Measurements from ENCODE around the gene SELENOO.
A peak's percentile ranks its signal among the peaks of the same experiment; 100 is the strongest.

The SELENOO gene

DNA sequence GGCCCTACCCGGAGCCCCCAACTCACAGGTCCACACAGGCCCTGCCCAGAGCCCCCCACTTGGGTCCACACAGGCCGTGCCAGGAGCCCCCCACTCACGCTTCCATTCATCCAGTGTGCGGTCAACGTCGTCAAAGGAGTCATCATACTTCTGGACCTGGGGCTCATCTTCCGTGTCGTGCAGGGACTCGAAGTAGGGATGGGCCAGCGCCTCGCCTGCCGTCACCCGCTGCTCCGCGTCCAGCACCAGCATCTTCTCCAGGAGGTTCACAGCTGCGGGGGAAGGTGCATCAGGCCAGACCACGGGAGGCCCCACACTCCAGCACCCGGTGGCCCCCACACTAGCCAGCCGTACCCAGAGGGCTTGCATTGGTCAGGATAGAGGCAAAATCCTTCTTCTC, 54.3 kb downstream of the SELENOO start:
- no peak for DNase-seq (ENCODE audit: low read depth)

DNA sequence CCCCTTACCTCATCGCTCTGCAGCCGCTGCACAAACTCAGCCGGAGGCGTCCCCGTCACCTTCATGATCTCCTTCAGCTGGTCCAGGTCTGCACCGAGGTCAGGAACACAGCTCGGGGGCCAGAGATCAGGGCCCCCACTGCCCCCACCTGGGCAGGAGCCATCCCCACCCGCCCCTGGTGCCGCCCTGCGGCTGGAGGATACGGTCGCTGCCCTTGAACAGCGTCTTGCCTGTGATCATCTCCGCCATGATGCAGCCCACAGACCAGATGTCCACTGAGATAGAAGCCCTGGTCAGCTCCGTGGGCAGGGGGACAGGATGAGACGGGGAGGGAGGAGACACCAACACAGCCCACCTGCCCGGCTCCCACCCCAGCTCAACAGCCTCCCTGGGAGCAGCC, 54.8 kb downstream of the SELENOO start:
- DNase-seq (ENCODE audit: low read depth) = no peak

GRCh38 chr22:50256258-50256862, 55.5 kb downstream of the SELENOO start:
- no peak for DNase-seq (ENCODE audit: low read depth)

DNA sequence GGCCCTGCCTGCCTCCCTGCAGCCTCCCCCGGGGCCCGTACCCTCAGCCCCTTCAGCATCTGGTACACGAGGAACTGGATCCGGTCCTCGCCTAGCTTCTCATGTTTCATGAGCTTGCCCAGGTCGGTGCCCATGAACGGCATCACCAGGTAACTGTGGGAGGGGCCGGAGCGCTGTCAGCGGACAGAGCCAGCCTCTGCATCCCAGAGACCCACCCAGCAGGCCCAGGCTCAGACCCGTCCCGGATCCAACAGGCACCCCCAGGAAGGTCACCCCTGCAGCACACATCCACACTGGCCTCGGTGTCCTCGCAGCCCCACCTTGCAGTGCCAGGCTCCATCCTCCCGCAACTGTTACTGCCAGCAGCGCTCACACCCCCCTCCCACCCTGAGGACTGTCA, 56.2 kb downstream of the SELENOO start:
- no peak for DNase-seq (ENCODE audit: low read depth)

GRCh38 chr22:50257451-50258360, 56.9 kb downstream of the SELENOO start:
- no peak for DNase-seq (ENCODE audit: low read depth)

DNA sequence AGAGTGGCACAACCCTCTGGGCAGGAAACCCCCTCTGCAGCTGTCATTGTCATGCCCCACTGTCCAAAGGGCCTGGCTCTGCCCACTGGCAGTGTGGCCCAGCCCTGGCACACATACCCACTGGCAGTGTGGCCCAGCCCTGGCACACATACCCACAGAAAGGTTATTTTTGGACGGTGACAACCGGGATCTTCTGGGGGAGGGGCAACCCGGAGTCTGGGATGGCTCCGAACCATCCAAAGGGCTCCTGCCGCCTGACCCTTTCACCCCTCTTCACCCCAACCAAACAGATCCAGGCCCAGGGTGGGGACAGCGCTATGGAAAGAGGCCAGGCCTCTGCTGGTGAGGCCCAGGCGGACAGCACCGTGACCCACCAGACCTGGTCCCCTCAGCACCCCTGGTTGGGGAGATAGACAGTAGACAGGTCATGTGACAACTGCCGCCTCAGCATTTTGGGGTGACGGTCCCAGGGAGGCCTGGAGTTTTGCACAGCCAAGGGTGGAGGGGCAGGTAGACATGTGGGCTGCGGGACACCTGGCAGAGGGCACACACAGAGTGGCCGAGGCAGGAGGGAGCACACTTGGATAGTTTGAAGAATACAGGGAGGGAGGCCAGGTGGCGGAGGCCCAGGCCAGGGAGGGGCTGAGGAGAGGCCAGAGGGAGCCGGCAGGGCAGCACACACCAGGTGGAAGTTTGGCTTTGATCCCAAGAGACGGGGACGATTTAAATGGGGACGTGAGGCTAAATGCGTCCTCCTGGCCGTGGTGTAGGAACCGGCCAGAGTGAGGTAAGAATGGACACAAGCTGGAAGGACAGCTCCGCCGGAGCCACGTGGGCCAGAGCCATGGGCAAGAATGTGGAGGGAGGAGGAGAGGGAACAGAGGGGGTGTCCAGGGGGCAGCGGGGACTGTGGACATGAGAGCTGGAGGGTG, 57.8 kb downstream of the SELENOO start:
- no peak for DNase-seq (ENCODE audit: low read depth)

- DNase-seq (ENCODE audit: low read depth) = no peak
Observed at GRCh38 chr22:50259302-50259701, 58.5 kb downstream of the SELENOO start.

DNA sequence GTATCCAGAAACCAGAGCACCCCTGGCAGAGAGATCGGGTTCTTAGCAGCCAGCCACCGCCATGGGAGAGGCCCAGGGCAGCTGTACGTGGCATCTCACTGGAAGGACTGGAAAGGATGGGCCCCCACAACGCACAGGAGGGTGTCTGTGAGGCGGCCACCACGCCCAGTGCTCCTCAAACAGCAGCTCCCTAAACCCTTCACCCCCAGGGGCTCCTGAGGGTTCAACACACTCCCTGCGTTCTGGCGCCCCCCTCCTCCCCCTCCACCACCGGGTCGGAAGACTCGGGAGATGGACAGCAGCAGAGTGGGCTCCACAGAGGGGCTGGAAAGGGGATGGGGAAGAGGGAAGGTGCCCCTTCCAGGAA, 59.6 kb downstream of the SELENOO start:
- peak; percentile 31 for DNase-seq (ENCODE audit: low read depth)

DNA sequence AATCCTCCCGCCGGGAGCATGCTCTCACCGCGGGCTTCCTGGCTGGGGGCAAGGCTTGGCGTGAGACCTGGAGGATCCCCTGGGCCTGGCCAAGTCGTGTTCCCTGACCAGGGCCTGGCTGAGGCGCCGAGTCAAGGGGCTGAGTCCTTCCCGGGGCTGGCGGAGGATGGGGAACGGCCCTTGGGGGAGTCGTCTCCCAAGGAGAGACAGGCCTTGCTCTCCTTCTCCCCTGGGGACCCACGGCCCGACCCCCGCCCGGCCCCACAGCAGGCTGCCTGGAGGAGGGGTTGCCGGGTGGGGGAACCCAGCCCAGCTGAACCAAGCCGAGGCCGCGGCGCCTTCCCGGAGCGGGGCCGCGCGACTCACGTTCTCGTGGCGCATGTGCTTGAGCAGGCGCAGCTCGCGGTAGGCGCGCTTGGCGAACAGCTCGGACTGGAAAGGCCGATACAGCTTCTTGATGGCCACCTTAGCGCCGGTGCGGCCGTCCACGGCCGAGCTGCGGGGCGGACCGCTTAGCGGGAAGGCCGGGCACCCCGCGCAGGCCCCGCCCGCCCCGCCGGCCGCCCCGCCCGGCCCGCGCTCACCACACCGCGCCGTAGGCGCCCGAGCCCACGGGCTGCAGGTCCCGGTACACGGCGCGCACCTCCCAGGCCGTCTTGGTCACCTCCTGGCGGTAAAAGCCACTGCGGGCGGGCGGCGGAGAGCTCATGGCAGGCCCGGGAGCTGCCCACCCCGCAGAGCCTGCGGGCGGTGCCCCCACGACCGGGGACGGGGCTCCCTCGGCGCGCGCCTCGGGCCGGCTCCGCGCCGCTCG, 60.2 kb downstream of the SELENOO start:
- DNase-seq (ENCODE audit: low read depth) = peak; percentile 86

- DNase-seq (ENCODE audit: low read depth) = peak; percentile 22
Observed at GRCh38 chr22:50261615-50262459, 61.0 kb downstream of the SELENOO start, which contains the start of gene MAPK12. Gene MAPK12 (minus strand): TSS chr22:50261683. CDS start chr22:50261509, 174 bp downstream.

DNA sequence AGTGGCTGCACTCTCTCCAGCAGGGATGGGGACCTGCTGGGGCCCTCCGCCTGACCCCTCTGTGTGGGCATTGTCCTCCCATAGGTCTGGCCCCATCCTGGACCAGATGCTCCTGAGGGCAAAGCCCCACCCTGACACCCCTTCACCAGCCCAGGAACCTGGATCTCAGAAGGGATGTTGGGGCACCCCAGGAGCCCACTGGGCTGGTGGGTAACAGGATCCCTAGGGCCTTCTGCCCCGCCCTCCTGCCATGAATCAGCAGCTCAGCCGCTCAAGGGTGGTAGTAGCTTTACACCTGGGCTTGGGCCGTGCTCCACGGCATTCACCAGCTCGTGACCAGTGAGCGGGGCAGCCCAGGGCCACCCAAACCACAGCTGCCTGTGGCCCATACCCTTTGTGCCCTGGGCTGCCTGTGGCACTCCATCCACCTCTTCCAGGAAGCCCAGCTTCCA, 61.7 kb downstream of the SELENOO start:
- peak; percentile 30 for DNase-seq (ENCODE audit: low read depth)

DNA sequence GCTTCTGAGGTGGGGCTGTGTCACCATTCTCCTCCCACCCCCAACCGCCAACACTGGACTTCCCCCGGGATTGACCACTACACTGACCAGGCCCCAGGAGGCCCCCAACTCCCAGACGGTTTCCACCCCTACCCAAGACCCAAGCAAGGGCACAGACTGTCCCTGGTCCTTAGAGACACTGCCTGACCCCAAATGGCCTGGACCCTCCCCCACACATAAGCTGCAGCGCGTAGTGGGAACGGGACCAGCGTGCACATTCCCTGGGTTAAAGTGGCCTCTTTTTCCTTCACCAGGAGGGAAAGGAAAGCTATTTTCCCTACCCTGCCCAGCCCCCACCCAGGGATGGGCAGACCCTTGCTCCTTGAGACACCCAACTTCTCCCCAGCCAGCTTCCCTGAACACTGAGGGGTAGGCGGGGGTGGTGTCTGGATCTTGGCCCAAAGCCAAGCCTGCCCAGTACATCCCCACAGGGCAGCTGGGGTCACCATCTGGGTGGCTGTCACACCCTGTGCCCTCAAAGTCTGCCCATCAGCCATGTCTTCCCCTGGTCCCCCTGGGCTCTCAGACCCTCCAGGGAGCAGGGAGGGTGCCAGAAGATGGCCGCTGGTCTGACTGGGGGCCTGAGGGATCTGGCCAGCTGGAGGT, 62.3 kb downstream of the SELENOO start:
- no peak for DNase-seq (ENCODE audit: low read depth)

DNA sequence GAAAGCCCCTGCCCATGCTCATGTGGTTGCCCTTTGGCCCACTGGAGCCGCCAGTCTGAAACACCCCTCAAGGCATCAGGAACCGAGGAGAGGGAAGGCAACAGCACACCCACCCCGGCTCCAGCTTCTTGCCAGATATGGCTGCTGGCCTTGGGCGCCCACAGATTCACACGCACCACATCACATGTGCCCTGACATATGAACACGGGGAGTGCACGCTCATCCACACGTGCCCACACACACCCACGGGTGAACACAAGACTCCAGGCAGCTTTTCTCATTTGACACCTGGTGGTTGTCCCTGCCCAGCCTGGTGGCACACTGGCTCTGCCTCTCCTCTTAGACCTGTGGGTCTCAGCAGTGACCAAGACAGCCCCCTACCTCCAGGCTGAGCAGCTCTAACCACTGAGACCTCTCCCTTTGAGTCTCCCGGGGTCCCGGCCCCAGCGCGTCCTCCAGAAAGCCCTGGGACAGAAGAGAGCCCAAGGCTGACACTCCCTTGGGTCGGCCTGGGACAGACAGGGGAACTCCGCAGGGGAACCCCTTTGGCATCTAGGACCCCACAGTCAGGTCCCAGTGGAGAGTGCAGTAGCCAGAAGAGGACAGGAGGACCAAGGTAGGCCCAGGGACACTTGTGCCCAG, 63.4 kb downstream of the SELENOO start:
- no peak for DNase-seq (ENCODE audit: low read depth)

DNA sequence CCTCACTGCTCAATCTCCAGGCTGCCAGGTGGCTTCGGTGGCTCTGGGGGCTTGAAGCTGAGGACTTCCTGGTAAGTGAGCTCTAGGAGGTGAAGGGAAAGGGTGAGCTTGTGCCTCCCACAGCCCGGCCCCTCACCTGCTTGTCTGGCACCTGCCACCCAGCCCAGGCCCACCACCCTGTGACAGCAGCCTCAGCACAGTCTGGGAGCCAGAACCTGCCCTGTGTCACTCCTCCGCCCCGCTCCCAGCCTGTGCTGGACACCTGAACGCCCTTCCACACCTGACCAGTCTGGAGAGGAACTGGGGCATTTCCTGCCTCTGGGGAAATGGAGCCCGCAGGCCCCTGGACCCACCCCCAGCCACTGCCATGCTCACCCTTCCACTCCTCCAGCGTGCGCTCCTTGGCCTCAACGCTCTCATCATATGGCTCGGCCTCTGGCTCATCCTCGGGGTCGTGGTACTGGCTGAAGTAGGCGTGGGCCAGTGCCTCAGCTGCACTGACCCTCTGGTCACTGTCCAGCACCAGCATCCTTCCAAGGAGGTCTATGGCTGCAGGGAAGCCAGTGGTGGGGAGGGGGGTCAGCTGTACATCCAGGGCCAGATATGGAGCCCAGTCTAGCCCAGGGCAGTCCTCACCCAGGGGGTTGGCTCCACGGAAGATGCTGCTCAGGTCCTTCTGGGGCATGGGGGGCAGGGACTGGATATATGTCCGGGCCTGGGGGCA, 64.3 kb downstream of the SELENOO start:
- no peak for DNase-seq (ENCODE audit: low read depth)

- DNase-seq (ENCODE audit: low read depth) = no peak
Observed at GRCh38 chr22:50266994-50267393, 66.2 kb downstream of the SELENOO start.
